Fibroblast of pulmonary artery (primary cell): ENCODE results near the gene SMIM41.

Source experiments
- DNase-seq: peaks from one replicate; pipeline ENCODE4 v3.0.0-alpha.2; 2010; ENCODE audit warnings: low read depth
- H3K4me3 ChIP-seq: replicated peaks from 2 replicates; pipeline ENCODE4 v1.5.1; 2011; ENCODE audit warnings: low read depth, mild to moderate bottlenecking, control low read depth, low read length, moderate library complexity
- CTCF ChIP-seq: IDR thresholded peaks from 2 replicates; pipeline ENCODE4 v1.5.1; 2011; ENCODE audit warnings: mild to moderate bottlenecking, control low read depth, low read length, inconsistent platforms; ENCODE audit errors: missing control alignments

Gene SMIM41

GRCh38 chr12:52043386-52044212, 35.9 kb upstream of the SMIM41 start:
- DNase-seq: peak; percentile 51
- peak overlapping the region; percentile 5 for H3K4me3 ChIP-seq
- TF ChIP-seq CTCF: no peak

- no peak for TF ChIP-seq CTCF
- peak; percentile 99 for DNase-seq
- H3K4me3 ChIP-seq: no peak overlapping the region
Observed at GRCh38 chr12:52044292-52044983, 35.1 kb upstream of the SMIM41 start.

GRCh38 chr12:52045794-52046199, 33.7 kb upstream of the SMIM41 start:
- no peak for TF ChIP-seq CTCF
- H3K4me3 ChIP-seq: no peak overlapping the region
- DNase-seq: no peak

- H3K4me3 ChIP-seq: no peak overlapping the region
- no peak for DNase-seq
- no peak for TF ChIP-seq CTCF
Observed at GRCh38 chr12:52046859-52047258, 32.6 kb upstream of the SMIM41 start.

DNA sequence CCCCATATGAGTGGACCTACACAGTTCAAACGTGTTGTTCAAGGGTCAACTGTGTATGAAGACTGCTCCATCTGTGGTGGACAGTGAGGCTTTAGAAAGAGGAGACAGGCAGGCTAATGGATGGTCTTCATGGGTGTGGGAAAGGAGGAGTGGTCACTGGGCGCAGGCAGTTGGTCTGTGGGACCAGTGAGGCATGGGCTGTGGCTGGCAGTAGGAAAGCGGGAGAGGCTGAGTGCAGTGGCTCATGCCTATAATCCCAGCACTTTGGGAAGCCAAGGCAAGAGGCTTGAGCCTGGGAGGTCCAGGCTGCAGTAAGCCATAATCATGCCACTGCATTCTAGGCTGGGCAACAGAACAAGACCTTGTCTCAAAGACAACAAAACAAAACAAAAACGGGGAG, 30.2 kb upstream of the SMIM41 start:
- no peak for DNase-seq
- TF ChIP-seq CTCF: no peak
- H3K4me3 ChIP-seq: no peak overlapping the region

DNA sequence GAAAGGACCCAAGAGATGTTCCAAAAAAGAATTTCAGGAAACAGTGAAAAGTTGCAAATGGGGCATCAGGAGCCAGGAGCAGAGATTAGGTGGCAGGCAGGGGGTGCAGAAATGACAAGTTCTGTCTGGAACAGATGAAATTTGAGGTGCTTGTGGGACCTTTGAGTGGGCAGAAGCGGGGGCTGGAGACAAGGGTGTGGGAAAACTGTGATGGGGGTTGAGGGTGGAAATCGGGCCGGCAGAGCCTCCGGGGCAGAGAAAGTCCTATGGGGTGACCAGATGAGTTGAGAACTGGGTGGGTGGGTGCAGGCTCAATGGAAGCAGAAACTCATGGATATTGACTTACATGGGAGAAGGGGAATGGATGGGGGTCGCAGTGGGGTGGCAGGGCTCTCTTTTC, 29.8 kb upstream of the SMIM41 start:
- no peak for DNase-seq
- no peak for TF ChIP-seq CTCF
- H3K4me3 ChIP-seq: no peak overlapping the region
